NCI-H1105 treated with DMSO at 0.1 percent for 48 hours (cell line): ENCODE results near the gene UBE3D.
"Not testable (repeated sequence)": the region's sequence is repeated elsewhere in the genome, so short reads cannot be mapped to it uniquely, and the experiment has no call there.

Experiments
- DNase-seq: peaks from one replicate; lab custom pipeline; 2025; lab: John Stamatoyannopoulos, UW

The UBE3D gene

DNA sequence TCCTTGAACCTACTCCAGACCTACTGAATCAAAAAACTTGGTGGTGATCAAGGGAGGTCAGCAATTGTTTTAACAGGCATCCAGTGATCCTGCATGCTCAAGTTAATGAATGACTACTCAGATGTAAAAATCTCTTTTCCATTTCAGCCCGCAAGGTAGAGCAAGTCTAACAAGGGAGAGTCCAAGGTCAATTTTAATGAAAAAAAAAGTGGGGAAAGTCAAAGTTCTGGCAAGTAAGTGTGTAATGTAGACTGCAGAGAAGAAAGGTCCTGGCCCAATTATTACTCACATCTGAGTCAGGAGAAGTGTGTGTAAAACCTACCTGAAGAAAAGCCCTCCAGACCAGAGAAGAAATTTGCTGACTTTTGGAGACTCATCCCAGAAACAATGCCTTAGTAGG is 193.5 kb downstream of the UBE3D start:
- no peak for DNase-seq

DNA sequence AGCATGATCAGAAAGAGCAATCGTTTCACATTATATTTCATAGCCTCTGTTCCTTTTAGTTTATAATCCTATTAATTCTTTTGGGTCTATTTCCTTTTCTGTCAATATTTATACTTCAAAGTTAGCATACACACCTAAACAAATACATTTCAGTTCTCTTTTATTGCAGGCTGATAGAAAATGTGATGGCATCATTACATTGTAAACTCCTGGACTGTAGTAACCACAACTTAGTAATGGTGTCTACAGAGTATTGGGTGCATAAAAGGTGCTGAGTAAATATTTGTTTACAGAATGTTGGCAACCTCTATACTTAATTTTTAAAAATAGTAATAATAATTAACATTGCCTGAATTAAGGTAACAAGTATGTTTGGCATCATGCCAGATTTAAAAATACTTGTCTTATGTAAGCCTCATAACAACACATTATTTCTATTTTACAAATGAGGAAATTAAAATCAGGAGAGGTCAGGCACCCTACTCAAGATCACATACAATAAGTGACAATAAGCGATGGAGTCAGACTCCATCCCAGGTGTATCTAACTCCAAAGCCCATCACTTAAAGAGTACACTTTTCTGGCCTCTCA is 195.0 kb downstream of the UBE3D start:
- no peak for DNase-seq

DNA sequence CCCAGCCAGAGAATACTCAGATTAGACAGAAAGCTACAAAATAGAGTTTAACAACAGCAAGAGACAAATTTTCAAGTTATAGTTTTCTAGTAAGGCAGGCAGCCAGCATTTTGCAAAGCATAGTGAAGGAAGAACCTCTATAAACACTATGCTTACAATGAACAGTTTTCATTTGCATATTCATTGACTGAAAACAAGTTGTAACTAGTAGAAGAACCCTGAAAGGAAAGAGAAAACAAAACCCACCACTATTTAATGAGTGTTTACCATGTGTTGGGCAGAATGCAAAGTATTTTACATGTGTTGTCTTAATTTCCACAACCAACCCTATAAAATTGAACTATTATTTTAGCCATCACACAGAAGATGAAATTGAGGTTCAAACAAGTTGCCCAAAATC is 196.1 kb downstream of the UBE3D start:
- no peak for DNase-seq

DNA sequence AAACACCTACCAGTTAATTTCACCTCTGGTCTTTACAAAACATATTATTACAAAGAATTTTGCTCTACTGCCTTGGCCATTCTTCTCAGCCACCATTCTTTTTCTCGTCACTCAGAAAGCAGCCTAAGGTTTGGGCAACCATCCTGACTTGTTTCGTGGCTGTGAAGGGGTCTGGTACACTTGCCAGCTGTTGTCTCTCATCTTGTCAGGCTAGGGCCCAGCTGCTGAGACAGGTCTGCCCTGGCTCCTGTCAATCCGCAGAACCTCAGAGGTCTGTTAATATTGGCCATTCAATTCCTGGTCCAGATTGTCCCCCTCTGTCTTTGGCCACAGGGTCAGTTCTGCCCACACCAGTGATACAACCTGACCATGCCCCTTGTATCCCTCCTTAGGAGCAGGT is 197.7 kb downstream of the UBE3D start:
- DNase-seq, result no peak

- DNase-seq, result no peak
These were observed 199.2 kb downstream of the UBE3D start for GRCh38 chr6:82866446-82866845.

DNA sequence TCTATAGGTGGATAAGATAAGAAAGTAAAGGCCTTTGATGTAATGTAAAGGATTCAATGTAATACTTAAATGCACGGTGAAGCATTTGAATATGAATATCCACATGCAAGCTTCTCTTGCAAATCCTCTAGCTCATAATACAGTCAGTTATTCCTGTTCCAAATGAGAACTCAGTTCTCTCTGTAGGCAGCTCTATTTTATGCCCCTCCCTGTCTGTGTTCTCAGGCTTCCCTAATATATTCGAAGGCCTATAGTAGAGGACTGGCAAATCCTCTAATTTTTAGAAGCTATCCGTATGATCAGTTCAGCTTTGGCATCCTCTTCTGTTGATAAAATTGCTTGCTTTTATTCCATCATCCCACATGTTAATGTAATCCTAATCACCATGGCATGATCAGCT is 200.2 kb downstream of the UBE3D start:
- DNase-seq, result no peak

DNA sequence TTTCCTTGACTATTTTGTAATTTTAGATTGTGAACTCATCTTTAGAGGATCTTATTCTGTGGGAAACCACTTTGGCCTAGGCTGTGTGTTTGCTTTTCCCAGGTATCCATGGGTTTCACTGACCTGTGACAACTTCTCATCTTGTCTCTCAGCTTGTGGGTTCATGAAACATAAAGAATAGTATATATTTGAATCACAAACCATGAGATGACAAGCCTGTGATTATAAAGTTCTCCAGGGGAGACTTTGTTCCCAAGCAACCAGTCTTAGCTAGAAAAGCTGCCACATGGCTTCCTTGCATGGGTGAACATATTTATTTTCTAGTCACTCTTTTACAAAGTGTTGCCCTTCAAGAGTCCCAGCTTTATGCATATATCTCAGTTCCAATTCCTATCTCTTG is 201.9 kb downstream of the UBE3D start:
- no peak for DNase-seq

GRCh38 chr6:82862543-82862942 is 203.1 kb downstream of the UBE3D start:
- DNase-seq, result no peak

- no peak for DNase-seq
These were observed 204.5 kb downstream of the UBE3D start for GRCh38 chr6:82861121-82861520.

GRCh38 chr6:82856077-82856476 is 209.6 kb downstream of the UBE3D start:
- DNase-seq, result not testable (repeated sequence)

GRCh38 chr6:82852904-82853303 is 212.7 kb downstream of the UBE3D start:
- DNase-seq, result not testable (repeated sequence)

- DNase-seq, result no peak
These were observed 222.3 kb downstream of the UBE3D start for GRCh38 chr6:82843291-82843885.

DNA sequence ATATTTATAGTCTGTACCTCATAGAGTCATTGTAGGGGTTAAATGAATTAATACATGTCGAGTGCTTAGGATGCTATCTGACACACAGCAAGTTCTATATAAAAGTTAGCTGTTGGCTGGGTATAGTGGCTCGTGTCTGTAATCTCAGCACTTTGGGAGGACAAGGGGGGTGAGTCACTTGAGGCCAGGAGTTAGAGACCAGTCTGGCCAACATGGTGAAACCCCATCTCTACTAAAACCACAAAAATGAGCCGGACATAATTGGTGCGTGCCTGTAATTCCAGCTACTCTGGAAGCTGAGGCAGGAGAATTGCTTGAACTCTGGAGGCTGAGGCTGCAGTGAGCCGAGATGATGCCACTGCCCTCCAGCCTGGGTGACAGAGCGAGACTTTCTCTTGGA is 222.9 kb downstream of the UBE3D start:
- no peak for DNase-seq
